HCT116 (cell line): ENCODE results near the gene POFUT1. TPM values are rescaled to one million over a fixed set of nuclear protein-coding genes. Genes with fewer than 3 reads are reported as not detected.

Experiments used
- ATAC-seq: fragments of 200-7000 bp; cut with Tn5 transposase; 2 replicates; pipeline ENCODE4 v1.9.1; 2020; ENCODE audit warnings: mild to moderate bottlenecking, moderate library complexity
- BruUV-seq: library from RNA; stranded (reverse); fragments of 400-500 nt; replicated peaks from 2 replicates; lab custom pipeline; 2021; lab: Mats Ljungman, UMichigan
- CTCF ChIA-PET: fragments of 300-600 bp; sonication (Branson Sonifier 250); formaldehyde crosslinking; loops from one replicate; lab custom pipeline; 2021; ENCODE audit warnings: antibody characterized with exemption; lab: Charles Lee
- POLR2A ChIA-PET: fragments of 300-600, 350-600 bp; sonication (Branson Sonifier 250); formaldehyde crosslinking; loops from one replicate; lab custom pipeline; 2021; ENCODE audit warnings: antibody characterized with exemption; lab: Charles Lee
- RAD21 ChIA-PET, 2 experiments: fragments of 300-600 bp; sonication (Branson Sonifier 250); formaldehyde crosslinking; loops; one replicate each; lab custom pipeline; 2023; ENCODE audit warnings: low total read pairs in 2 of 2; ENCODE audit not compliant: uncharacterized antibody in 2 of 2, unreplicated experiment in 2 of 2, low non-redundant PET in 1 of 2; lab: Charles Lee
- DNase-seq: peaks from one replicate; pipeline ENCODE4 v3.0.0-alpha.2; 2010; ENCODE audit warnings: low read depth, low spot score
- H2AFZ ChIP-seq: fragments of 200-600 bp; shearing (Covaris generic), sonication (generic); 2 replicates; pipeline ENCODE4 v1.6.1; 2017; ENCODE audit warnings: low read depth, mixed run types, mixed read lengths, antibody characterized with exemption, low read length; ENCODE audit not compliant: poor library complexity, severe bottlenecking
- H3K27ac ChIP-seq: 2 replicates; pipeline ENCODE4 v1.5.1; 2012; ENCODE audit warnings: low read depth, low read length
- H3K27me3 ChIP-seq: fragments of 200-600 bp; sonication (generic); 2 replicates; pipeline ENCODE4 v1.6.1; 2016; ENCODE audit warnings: mixed run types, low read length, mixed read lengths; ENCODE audit not compliant: insufficient read depth
- H3K36me3 ChIP-seq, 2 experiments: fragments of 200-500 bp in 1 of 2; fragments of 200-600 bp in 1 of 2; sonication (Bioruptor generic) in 1 of 2; sonication (generic) in 1 of 2; 2 replicates each; pipeline versions ENCODE4 v1.5.1 to v1.6.1; 2014 to 2016; ENCODE audit warnings: low read length in 2 of 2, inconsistent platforms in 1 of 2, mixed read lengths in 1 of 2, mixed run types in 1 of 2; ENCODE audit not compliant: insufficient read depth in 2 of 2, control insufficient read depth in 1 of 2
- H3K4me1 ChIP-seq, 2 experiments: fragments of 200-600 bp in 1 of 2; sonication (generic) in 1 of 2; 2 replicates each; pipeline versions ENCODE4 v1.5.1 to v1.6.1; 2012 to 2017; ENCODE audit warnings: low read length in 2 of 2, inconsistent platforms in 1 of 2, mild to moderate bottlenecking in 1 of 2, mixed read lengths in 1 of 2, mixed run types in 1 of 2, moderate library complexity in 1 of 2; ENCODE audit not compliant: insufficient read depth in 2 of 2, control insufficient read depth in 1 of 2
- H3K4me2 ChIP-seq: fragments of 200-600 bp; sonication (generic); 2 replicates; pipeline ENCODE4 v1.6.1; 2017; ENCODE audit warnings: mixed run types, low read length, mixed read lengths
- H3K4me3 ChIP-seq, 2 experiments: fragments of 200-600 bp in 1 of 2; sonication (generic) in 1 of 2; replicated peaks in 1 of 2; 2 replicates each; pipeline ENCODE4 v1.5.1; 2011 to 2016; ENCODE audit warnings: low read length in 2 of 2, control low read depth in 1 of 2, low read depth in 1 of 2, mild to moderate bottlenecking in 1 of 2, mixed read lengths in 1 of 2, mixed run types in 1 of 2
- H3K79me2 ChIP-seq: fragments of 200-600 bp; sonication (generic); 2 replicates; pipeline ENCODE4 v1.6.1; 2017; ENCODE audit warnings: mild to moderate bottlenecking, mixed run types, low read length, moderate library complexity, mixed read lengths; ENCODE audit not compliant: insufficient read depth
- H3K9ac ChIP-seq: fragments of 200-600 bp; sonication (generic); 2 replicates; pipeline ENCODE4 v1.6.1; 2016; ENCODE audit warnings: low read length, mixed read lengths
- H3K9me2 ChIP-seq: fragments of 200-600 bp; sonication (generic), shearing (Covaris generic); 2 replicates; pipeline ENCODE4 v1.6.1; 2017; ENCODE audit warnings: mixed run types, mild to moderate bottlenecking, moderate library complexity; ENCODE audit not compliant: insufficient read depth
- H3K9me3 ChIP-seq, 2 experiments: fragments of 200-500 bp in 1 of 2; fragments of 200-600 bp in 1 of 2; sonication (Bioruptor generic) in 1 of 2; sonication (generic) in 1 of 2; 2 replicates each; pipeline ENCODE4 v1.6.1; 2014 to 2017; ENCODE audit warnings: low read length in 2 of 2, mixed read lengths in 2 of 2, inconsistent platforms in 1 of 2, low read depth in 1 of 2, mild to moderate bottlenecking in 1 of 2, mixed run types in 1 of 2, moderate library complexity in 1 of 2; ENCODE audit not compliant: control insufficient read depth in 1 of 2, insufficient read depth in 1 of 2
- H4K20me1 ChIP-seq: fragments of 200-600 bp; sonication (generic), shearing (Covaris generic); 2 replicates; pipeline ENCODE4 v1.6.1; 2017; ENCODE audit warnings: mixed run types, mild to moderate bottlenecking, moderate library complexity; ENCODE audit not compliant: insufficient read depth
- CEBPB ChIP-seq: IDR thresholded peaks from 2 replicates; pipeline ENCODE4 v1.6.1; 2012; ENCODE audit warnings: low read depth
- ELF1 ChIP-seq: IDR thresholded peaks from 2 replicates; pipeline ENCODE4 v1.6.1; 2012; ENCODE audit warnings: low read depth, borderline replicate concordance
- EZH2 ChIP-seq: fragments of 200-600 bp; sonication (generic); IDR thresholded peaks from 2 replicates; pipeline ENCODE4 v1.6.1; 2017; ENCODE audit warnings: antibody characterized with exemption, mixed run types
- EZH2phosphoT487 ChIP-seq: fragments of 200-600 bp; IDR thresholded peaks from 2 replicates; pipeline ENCODE4 v1.6.1; 2018; ENCODE audit warnings: antibody characterized with exemption, borderline replicate concordance
- FOSL1 ChIP-seq: IDR thresholded peaks from 2 replicates; pipeline ENCODE4 v1.6.1; 2012; ENCODE audit warnings: low read depth
- POLR2AphosphoS5 ChIP-seq: IDR thresholded peaks from 2 replicates; pipeline ENCODE4 v1.6.1; 2011; ENCODE audit warnings: mild to moderate bottlenecking, low read depth, low read length, moderate library complexity
- RAD21 ChIP-seq: IDR thresholded peaks from 2 replicates; pipeline ENCODE4 v1.6.1; 2012; ENCODE audit warnings: low read depth, mild to moderate bottlenecking
- SIN3A ChIP-seq: IDR thresholded peaks from 2 replicates; pipeline ENCODE4 v1.6.1; 2012; ENCODE audit warnings: low read depth
- SRF ChIP-seq: IDR thresholded peaks from 2 replicates; pipeline ENCODE4 v1.6.1; 2012; ENCODE audit warnings: low read depth
- ZBTB33 ChIP-seq: IDR thresholded peaks from 2 replicates; pipeline ENCODE4 v1.6.1; 2011; ENCODE audit warnings: mild to moderate bottlenecking, low read length, moderate library complexity; ENCODE audit not compliant: insufficient replicate concordance; ENCODE audit errors: extremely low read depth
- intact Hi-C: fragments of 100-400 bp; cut with micrococcal nuclease; formaldehyde crosslinking; loops from 2 replicates; pipeline ENCODE4 v1.10.0; 2022
- total RNA-seq: library from RNA; stranded (reverse); gene quantifications from one replicate; pipeline ENCODE4 v1.2.1, GENCODE V29; 2021; ENCODE audit not compliant: unreplicated experiment

The POFUT1 gene
- total RNA-seq, 1 experiment from 2014 or later = 34.5 TPM

DNA sequence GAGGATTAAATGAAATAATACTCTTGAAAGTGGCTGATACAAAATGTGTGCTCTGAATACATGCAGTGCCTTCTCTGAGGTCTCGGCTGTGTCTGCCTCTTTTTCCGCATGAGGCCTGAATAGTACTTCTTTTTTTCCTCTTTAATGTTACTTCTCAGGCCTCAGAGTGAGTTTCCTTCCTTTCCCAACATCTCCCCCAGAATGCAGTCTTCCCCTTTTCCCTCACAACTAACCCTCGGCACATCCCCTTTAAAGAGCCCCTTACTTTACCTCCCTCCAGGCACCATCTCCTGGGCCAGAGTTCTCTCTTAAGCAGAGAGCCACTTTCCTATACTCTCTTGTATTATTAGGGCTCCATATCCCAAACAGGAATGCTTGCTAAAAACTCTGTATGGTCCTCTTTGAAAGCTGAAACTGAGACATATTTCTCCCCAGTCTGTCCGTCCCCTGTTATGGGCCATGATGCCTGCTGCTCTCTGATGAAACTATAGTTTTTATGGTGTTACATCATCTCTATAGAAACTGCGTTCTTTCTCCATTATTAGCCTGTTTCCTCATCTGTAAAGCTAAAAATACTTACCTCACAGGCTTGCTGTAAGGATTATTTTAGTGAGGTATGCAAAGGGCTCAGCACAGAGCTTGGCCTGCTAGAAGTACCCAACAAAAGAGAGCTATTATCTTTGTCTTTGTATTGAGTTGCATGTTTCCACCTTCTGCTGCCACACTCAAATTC is 2.4 kb upstream of the POFUT1 start (continued):
- TF ChIP-seq ZBTB33 = no peak
- no peak for TF ChIP-seq CEBPB
- TF ChIP-seq SRF = no peak
- no peak for TF ChIP-seq FOSL1
- TF ChIP-seq RAD21 = no peak
- TF ChIP-seq ELF1 = no peak
- TF ChIP-seq SIN3A = no peak
- no peak for TF ChIP-seq EZH2phosphoT487
- no peak for TF ChIP-seq EZH2

DNA sequence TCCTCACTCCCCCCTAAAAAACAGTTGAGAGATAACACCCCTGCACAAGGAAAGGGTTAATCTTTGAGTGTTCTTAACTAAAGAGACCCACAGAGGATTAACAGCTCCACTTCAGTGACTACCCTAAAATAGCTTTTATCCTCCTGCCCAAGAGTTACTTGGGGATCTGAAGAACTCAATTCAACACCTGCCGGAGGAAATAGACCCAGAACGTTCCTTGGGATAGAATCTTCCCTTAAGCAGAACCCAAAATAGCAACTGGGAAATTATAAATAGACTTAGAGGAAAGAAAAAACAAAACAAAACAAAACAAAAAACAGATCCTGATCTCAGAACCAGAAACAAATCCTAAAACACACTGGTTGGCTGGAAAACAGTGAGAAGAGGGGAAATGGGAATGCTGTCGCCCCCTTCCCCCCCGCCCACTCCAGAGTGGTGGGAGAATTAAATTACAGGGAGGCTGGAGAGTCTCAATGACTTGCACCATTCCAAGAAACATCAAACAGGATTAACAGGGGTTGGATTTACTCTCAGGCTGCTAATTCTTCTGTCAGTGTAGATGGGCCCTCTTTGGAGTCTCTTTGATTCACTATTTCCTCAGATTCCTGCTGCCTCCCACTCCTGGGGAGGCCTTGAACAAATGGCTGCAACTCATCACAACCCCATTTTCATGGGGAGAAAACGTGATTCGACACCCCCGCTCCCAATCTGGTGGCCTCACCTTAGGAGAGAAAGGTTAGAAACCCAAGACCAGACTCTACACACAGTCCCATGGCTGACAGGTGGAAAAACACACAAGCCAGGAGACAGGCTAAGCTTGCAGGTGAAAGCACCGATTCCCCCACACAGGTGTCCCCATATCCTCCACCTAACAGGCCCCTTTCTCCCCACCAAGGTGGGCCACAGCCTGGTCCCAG is 1.6 kb upstream of the POFUT1 start:
- Histone ChIP-seq H3K4me2 (peak overlapping the region; percentile 90), H3K36me3 (peaks cover 22 to 34% of the 10 kb centered on the region in 2 experiments; a peak in 3 of 4 replicates), H3K4me1 (peaks cover 6 to 27% of the 10 kb centered on the region in 2 experiments; a peak in 3 of 4 replicates), H3K27ac (no peak overlapping the region), H3K9me3 (no peaks in the 10 kb centered on the region), H4K20me1 (peaks cover 8% of the 10 kb centered on the region; the same call in 1 of the 2 replicates), H3K9ac (peak overlapping the region; percentile 99), H3K27me3 (no peaks in the 10 kb centered on the region), H3K9me2 (no peaks in the 10 kb centered on the region)
- no peak for DNase-seq
- RAD21 ChIA-PET = no interaction called here
- CTCF ChIA-PET = no interaction called here
- POLR2A ChIA-PET = no interaction called here
- intact Hi-C loops = loop anchor here (5.0 kb wide), 1 partner anchor 446 kb away; no protein-coding TSS in a partner anchor
- TF ChIP-seq POLR2AphosphoS5 = no peak
- TF ChIP-seq, all 23 proteins: peak for 0
- peaks cover 98% of the 10 kb centered on the region for H3K79me2 ChIP-seq
- no TSS peak for BruUV-seq
- no peak overlapping the region for H2AFZ ChIP-seq
- ATAC-seq = no peak
- H3K4me3 ChIP-seq = peak overlapping the region; percentile 68 to 100
